HG02973 (cell line): ENCODE data around the gene CRELD1.
"Not testable (repeated sequence)": the region's sequence is repeated elsewhere in the genome, so short reads cannot be mapped to it uniquely, and the experiment has no call there.

Experiments
- ATAC-seq: cut with Tn5 transposase; IDR thresholded peaks from one replicate; pipeline ENCODE4 v1.9.1; 2021; ENCODE audit warnings: moderate library complexity; ENCODE audit not compliant: unreplicated experiment

Gene CRELD1

DNA sequence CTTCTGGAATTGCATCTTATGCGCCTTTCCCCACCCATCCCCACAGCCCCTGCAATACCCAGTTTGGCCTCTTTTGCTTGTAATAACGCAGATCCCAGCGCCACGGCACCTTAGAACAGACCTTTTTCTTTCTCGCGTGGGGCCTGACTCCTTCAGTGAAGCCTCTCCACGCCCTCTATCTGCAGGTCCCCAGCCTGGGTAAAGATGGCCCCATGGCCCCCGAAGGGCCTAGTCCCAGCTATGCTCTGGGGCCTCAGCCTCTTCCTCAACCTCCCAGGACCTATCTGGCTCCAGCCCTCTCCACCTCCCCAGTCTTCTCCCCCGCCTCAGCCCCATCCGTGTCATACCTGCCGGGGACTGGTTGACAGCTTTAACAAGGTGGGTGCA, 594 bp downstream of the CRELD1 start:
- no peak for ATAC-seq

DNA sequence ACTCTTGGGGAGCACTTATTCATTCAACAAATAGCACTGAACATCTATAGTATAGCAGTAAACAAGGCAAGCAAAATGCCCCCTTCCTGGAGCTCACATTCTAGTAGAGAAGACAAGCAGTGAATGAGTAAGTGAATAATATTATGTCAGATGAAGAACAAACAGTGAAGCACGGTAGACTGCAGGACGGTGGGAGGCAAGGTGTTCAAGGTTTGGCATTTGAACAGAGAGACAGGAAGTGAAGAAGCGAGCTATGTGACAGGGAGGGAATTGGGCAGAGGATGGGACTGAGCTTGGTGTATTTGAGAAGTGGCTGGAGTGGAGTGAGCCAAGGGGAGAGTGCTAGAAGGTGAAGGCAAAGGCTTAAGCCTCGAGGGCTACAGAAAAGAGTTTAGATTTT, 1.4 kb downstream of the CRELD1 start:
- ATAC-seq, result no peak

DNA sequence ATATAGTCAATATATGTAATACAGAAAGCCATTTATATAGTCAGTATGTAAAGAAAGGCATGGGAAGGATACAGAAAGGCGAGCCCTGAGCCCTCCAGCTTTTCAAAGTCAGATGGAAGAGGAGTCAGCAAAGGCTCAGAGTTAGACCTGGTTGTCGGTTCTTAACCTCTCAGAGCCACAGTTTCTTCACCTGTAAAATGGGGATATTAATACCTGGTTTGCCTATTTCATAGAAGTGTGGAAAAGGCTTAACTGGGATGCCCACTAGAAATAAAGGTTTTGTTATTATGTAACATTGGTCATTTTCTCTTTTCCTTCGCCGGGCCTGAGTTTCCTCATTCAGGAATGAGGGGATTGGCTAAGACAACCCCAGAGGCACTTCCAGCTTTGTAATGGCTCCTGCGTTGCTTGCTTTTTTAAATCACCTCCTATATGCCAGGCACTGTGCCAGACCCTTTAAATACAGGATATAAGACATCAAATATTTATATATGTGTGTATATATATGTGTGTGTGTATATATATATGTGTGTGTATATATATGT, 2.4 kb downstream of the CRELD1 start:
- ATAC-seq, result no peak

DNA sequence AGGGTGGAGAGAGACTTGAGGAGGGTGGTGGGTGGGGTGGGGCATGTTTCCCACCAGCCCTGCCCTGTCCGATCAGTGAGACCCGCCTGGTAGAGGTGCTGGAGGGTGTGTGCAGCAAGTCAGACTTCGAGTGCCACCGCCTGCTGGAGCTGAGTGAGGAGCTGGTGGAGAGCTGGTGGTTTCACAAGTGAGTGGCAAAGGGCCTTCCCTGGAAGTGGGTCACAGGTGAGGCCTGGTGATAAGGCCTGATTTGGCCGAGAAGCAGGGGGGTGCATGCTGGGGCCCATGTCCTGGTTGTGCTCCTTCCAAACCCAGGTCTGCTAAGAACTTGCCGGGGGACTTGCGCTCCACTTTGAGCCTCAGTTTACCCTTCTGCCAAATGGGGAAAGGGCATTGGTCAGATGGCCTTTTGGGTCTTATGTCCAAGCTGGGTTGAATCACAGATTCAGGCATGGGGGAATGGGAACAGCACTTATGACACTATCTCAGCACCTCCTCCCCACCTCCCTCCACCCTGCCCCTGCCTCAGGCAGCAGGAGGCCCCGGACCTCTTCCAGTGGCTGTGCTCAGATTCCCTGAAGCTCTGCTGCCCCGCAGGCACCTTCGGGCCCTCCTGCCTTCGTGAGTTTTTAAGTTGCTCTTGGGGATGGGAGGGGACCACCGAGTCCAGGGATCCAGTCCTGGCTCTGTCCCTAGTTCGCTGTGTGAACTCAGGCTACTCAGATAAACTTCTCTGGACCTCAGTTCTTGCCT, 4.0 kb downstream of the CRELD1 start:
- ATAC-seq, result no peak

DNA sequence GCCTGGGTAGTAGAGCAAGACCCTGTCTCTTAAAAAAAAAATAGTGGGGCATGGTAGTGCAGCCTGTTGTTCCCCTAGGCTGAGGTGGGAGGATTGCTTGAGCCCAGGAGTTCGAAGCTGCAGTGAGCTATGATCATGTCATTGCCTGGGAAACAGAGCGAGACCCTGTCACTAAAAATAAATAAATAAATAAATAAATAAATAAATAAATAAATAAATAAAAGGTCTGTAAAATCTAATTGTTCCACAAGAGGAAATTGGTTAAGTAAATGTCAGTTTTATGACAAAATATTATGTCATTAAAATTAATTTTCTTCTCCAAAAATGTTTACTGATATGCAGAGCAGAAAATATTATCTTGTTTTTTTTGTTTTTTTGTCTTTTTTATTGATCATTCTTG, 5.3 kb downstream of the CRELD1 start:
- ATAC-seq, result no peak

DNA sequence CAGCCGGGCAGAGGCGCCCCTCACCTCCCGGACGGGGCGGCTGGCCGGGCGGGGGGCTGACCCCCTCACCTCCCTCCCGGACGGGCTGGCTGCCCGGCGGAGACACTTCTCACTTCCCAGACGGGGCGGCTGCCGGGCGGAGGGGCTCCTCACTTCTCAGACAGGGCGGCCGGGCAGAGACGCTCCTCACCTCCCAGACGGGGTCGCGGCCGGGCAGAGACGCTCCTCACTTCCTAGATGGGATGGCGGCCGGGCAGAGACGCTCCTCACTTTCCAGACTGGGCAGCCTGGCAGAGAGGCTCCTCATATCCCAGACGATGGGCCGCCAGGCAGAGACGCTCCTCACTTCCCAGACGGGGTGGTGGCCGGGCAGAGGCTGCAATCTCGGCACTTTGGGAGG, 6.3 kb downstream of the CRELD1 start:
- ATAC-seq, result not testable (repeated sequence)

DNA sequence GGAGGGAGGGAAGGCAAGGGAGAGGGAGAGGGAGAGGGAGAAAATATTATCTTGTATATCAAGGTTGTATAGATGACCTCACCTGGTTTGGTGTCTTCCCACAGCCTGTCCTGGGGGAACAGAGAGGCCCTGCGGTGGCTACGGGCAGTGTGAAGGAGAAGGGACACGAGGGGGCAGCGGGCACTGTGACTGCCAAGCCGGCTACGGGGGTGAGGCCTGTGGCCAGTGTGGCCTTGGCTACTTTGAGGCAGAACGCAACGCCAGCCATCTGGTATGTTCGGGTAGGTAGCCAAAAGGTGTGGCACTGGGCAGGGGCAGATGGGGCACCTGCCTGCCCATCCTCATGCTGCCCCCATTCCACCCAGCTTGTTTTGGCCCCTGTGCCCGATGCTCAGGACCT, 7.1 kb downstream of the CRELD1 start:
- ATAC-seq, result no peak

DNA sequence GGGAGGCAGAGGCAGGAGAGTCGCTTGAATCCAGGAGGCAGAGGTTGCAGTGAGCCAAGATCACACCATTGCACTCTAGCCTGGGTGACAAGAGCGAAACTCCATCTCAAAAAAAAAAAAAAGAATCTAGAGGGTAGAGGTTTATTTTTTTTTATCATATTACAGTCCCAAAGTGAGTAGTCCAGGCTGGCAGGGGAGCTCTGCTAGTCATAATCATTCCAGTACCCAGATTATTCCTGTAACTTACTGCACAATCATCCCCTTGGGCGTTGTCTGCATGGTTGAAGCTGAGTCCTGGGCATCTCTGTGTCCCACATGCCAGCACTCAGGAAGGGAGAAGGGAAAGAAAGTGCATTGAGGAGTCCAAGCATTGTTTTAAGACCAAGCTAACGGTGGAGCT, 8.5 kb downstream of the CRELD1 start:
- no peak for ATAC-seq

DNA sequence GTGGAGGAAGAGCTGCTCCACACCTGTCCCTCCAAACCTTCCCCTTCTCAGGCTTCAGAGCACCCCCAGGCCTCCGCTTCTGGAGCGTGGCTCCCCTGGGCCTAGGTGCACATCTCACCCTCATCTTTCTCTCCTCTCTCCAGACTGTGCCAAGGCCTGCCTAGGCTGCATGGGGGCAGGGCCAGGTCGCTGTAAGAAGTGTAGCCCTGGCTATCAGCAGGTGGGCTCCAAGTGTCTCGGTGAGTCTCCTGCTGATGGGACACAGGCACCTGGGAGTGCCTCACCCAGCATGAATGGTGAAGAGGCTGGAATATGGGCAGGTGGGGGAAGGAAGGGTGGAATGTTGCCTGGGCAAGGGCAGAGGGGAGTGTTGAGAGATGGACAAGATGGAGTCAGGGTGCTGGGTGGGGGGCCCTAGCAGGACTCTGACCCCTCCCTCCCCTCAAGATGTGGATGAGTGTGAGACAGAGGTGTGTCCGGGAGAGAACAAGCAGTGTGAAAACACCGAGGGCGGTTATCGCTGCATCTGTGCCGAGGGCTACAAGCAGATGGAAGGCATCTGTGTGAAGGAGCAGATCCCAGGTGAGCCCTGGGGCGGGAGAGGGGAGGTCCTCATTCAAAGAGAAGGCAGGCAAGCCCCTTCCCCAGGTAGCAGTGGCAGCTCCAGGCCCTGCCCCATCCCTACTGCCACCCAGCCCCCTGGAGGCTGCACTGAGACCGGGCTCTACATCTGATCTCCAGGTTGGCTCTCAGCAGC, 9.5 kb downstream of the CRELD1 start:
- ATAC-seq, result no peak

DNA sequence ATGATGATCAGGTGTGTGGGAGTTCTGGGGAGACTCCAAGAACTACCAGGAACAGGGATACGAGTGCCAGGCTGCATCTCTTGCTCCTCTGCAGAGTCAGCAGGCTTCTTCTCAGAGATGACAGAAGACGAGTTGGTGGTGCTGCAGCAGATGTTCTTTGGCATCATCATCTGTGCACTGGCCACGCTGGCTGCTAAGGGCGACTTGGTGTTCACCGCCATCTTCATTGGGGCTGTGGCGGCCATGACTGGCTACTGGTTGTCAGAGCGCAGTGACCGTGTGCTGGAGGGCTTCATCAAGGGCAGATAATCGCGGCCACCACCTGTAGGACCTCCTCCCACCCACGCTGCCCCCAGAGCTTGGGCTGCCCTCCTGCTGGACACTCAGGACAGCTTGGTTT, 10.6 kb downstream of the CRELD1 start:
- ATAC-seq, result no peak

DNA sequence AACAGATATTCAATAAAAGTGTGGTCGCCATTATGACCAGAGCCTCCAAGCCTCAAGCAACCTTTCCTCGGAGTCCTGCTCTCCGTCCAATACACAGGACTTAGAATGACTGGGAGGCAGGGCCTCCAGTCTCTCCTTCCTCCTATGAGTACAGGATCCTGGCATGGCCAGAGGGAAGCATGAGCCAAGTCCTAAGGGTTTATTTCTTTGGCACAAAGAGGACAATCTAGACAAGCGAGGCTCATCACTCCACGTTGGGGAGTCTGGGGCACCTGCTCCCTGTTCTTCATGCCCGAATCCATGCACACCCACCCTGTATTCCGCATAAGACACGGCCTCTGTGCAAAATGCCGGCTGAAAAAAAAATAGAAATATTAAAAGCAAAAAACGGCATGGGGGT, 11.7 kb downstream of the CRELD1 start:
- ATAC-seq, result no peak

DNA sequence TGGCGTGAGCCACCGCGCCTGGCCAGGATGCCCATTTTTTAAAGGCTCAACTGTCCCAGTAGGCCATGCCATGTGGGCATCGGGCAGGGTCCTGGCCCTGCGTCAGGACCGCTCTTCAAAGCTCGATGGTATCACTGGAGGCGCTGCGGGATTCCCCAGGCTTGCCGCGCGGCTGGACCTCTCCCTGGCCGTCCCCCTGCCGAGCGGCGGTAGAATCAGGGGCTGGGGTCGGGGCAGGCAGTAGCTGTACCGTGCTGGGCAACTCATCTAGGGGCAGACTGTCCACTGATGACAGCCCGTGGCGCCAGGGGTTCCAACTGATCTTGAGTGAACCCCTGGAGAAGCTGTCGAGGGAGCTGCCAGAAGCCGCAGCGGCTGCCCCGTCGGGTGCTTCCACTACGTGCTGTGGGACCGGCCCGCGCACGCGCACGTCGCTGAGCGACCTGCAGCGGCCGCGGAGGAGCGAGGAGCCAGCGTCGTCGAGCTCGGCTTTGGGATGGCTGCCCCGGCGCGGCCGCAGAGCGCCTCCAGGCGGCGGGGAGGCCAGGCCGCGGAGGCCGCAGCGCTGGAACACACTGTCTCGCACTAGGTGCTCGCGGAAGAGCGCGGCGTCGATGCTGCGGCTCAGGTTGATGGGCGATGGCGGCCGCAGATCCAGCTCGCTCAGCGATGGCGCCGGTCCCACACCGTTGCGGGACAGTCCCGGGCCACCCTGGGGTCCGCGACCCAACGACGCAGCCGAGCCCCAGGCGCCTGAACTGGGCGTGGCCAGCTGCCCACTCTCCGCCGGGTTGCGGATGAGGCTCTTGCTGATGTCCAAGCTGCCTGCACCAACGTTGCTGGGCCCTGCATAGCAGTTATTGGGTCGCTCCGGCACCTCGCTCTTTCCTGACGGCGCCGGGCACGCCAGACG, 12.7 kb downstream of the CRELD1 start:
- ATAC-seq, result peak; percentile 55

DNA sequence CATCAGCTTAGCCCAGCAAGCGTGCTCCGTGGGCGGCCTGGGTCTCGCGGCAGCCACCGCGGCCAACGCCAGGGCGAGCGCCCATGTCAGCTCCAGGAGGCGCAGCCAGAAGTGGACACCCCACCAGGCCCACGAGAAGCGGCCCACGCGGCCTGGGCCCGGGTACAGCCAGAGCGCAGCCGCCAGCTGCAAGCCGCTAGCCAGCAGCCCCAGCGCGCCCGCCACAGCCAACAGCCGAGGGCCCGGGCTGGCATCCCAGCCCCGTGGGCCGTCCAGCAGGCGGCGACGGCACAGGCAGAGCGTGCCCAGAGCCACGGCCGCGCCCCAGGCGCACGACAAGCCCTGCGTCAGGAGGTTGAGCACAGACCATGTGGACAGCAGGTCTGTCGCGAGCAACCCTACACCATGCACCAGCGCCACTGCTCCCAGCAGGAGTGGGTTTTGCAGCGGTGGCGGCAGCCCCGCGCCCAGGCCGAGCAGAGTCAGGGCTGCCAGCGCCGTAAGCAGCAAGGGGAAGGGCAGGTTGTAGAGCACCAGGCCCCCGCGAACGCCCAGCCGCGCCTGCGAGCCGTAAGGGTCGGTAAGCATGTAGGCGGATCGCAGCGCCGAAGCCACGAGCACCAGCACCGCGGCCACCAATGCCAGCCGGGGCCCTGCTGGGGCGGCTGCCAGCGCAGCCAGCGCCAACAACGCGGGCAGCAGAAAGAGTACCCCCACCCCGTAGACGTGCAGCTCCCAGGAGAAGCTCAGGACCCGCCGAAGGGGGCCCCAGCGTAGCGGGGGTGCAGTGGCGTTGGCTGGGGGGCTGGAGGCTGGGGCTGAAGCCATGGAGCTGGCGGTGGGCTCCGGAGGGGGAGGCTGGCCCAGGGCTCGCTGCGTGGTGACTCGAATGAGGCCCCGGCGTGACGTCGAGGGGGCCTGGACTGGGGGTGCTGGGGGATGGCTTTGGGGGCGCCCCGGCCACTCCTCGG, 13.7 kb downstream of the CRELD1 start:
- ATAC-seq, result no peak

DNA sequence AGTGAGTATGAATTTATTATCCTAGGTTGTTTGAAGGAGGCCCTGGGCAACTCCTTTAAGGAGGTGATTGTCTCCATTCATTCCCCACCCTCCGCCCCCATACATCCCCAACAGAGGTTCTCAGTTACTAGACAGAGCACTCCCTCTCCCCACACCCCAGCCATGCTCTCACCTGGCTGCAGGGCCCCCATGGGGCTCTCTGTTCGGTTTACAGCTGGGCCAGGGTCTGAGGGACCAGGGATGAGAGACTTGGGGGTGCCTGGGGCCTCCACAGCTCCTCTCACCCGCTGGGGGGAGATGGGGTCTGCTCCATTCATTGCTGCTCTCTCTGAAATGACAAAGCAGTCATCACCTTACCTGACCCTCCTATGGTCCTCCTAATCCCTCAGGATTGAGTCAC, 15.0 kb downstream of the CRELD1 start:
- no peak for ATAC-seq

DNA sequence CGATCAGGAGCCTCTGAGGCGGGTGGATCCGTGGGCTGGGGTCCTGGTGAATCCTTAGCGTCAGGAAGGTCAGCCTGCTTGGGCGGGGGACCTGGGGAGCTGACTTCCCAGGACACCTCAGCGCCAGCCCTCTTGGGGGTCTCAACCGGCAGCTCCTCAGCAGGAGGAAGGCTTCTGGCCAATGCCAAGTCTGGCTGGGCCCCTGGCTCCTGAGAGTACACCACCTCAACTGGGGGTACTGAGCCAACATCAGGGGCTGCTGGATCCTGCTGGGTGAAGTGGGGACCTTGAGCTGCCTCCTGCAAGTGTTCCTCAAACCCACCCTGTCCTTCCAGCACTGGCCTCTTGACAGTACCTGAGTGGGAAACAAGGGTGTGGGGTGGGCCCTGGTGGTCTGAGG, 15.5 kb downstream of the CRELD1 start:
- no peak for ATAC-seq

DNA sequence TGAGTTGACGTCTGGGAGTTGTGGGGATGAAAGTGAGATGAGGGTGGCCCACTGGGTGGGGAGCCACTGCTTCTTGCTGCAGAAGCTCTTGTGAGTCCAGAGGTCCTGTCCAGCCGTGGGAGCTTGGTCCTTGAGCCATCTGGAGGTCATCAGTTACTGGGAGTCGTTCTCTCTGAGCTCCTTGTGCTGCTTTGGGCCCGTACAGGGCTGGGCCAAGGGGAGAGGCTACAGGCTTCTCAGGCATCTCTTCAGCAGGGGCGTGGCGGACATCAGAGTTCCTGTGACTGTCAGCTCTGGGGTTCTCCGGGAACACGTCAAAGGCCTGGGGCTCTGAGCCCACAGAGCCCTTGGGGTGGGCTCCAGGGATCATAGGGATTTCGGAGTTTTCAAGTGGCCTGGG, 16.0 kb downstream of the CRELD1 start:
- no peak for ATAC-seq

DNA sequence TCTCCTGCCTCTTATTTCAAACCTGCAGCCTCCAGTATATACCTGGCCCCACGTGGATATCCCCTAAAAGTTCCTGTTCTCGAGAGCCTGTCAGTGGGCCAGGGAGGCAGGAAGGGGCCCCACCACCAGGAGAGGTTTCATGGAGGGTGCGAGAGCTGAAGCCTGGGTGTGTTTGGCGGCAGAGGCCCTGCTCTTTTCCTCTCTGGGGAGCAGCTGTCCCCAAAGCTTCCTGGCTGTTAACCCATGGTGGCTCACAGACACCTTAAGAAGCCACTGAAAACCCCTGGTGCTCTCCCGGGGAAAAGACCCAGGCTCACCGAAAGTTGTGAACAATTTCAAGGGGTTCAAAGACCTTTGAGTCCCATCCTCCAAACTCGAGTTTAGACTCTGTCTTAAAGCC, 17.5 kb downstream of the CRELD1 start:
- no peak for ATAC-seq

DNA sequence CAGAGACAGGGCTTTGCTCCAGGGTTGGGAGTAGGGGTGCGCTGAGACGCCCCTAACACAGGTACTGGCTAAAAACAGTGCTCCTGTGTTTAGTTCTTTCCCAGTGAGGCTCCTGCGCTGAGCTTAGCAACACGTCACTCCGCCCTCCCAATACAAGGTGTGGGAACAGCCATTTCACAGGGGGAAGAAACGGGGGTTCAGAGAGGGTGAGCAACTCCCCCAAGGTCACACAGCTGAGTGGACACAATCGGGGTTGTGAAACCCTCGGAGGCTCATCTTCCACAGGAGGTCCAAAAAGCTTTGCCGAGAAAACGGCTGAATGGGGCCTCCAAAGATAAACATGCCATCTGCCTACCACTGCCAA, 17.9 kb downstream of the CRELD1 start:
- ATAC-seq, result no peak

DNA sequence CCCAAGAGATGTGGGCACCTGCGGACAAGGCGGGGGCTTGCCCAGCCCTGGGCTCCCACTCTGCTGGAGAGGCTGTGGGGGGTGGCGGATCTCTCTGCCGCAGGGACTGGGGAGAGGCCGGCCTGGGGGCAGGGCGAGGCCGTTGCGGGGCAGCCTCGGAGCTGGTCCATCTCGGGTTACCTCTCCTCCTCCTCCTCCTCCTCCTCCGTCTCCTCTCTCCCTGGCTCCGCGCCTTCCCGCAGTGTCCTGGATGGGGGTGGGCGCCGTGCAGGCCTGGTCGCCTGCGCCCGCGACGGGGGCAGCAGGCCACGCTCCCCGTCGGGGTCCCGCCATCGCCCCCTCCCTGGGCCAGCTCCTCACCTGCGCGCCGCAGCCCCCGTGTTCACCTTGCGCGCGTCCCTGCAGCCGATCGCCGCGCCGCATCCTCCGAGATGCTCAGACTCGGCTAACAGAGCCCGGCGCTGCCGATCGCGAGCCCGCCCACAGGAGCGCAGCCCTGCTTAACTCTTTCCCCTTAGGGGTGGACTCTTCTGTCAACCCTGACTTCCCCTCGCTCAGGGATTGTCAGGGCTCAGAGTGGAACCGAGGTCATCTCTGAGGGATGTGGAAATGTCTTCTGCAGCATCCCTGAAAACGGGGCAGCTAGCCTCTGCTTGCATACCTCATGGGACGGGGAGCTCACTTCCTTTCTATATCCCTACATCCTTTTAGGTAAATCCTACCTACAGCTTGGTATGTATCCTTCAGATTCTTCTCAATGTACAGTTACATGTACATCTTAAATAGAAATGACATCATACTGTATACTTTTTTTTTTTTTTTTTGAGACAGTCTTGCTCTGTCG, 18.6 kb downstream of the CRELD1 start, which contains the start of gene PRRT3:
Gene PRRT3, minus strand, starts transcription at position 447 of the 844 bp plus-strand sequence. CDS start 2,293 bp downstream, outside the sequence.
- peak; percentile 81 for ATAC-seq
